Thyroid gland (tissue), 4 donors: ENCODE data around the gene ATR.

Source experiments
- POLR2A ChIP-seq, 2 donors: fragments of 450-650 bp; IDR thresholded peaks; one replicate each; pipeline ENCODE4 v1.6.1; 2017; ENCODE audit warnings: antibody characterized with exemption in 2 of 2, mild to moderate bottlenecking in 2 of 2, moderate library complexity in 1 of 2
- TF ChIP-seq, protein P1 (sequence below), 6 experiments: fragments of 200-600 bp in 3 of 6; fragments of 450-650 bp in 3 of 6; sonication (generic) in 3 of 6; IDR thresholded peaks; one replicate each; pipeline ENCODE4 v1.5.1; 2016 to 2019; ENCODE audit warnings: antibody characterized with exemption in 6 of 6, mild to moderate bottlenecking in 2 of 6, inconsistent platforms in 1 of 6, moderate library complexity in 1 of 6

DNA sequence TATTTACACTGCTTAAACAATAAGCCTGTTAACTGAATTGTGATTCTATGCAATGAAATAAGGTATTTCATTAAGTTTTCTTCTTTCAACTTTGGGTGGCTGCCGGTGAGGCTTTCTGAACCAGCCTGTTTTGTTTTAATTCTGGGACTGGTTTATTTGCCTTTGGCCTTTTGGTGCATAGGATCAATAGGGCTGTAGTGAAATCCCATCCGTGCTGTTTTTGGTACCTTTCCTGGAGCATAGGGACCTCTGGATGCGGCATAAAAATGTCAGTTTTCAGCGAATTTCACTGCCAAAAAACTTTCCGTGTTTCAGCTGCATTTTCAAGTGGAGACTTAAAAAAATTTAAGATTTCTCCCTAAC is 18.2 kb upstream of the ATR start:
- TF ChIP-seq, protein P1, sequence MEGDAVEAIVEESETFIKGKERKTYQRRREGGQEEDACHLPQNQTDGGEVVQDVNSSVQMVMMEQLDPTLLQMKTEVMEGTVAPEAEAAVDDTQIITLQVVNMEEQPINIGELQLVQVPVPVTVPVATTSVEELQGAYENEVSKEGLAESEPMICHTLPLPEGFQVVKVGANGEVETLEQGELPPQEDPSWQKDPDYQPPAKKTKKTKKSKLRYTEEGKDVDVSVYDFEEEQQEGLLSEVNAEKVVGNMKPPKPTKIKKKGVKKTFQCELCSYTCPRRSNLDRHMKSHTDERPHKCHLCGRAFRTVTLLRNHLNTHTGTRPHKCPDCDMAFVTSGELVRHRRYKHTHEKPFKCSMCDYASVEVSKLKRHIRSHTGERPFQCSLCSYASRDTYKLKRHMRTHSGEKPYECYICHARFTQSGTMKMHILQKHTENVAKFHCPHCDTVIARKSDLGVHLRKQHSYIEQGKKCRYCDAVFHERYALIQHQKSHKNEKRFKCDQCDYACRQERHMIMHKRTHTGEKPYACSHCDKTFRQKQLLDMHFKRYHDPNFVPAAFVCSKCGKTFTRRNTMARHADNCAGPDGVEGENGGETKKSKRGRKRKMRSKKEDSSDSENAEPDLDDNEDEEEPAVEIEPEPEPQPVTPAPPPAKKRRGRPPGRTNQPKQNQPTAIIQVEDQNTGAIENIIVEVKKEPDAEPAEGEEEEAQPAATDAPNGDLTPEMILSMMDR (IDR thresholded peaks at IDR 0.05) = no peak
- TF ChIP-seq POLR2A (IDR thresholded peaks at IDR 0.05) = no peak
